GM13976 (cell line): ENCODE data around the gene EGFL6.

Experiments
- DNase-seq: peaks from one replicate; pipeline ENCODE4 v3.0.0; 2012; ENCODE audit warnings: low spot score
- CTCF ChIP-seq: IDR thresholded peaks from 2 replicates; pipeline ENCODE4 v1.5.1; 2012; ENCODE audit warnings: borderline replicate concordance, mild to moderate bottlenecking; ENCODE audit not compliant: insufficient read depth; ENCODE audit errors: extremely low read depth, missing control alignments, control extremely low read depth
- in situ Hi-C: fragments of 300-500 bp; cut with MboI; formaldehyde crosslinking; loops from one replicate; pipeline ENCODE4 v1.12.0; 2022; ENCODE audit warnings: low sequenced_read_pairs, mixed read lengths, inconsistent platforms; ENCODE audit not compliant: unreplicated experiment

The EGFL6 gene

GRCh38 chrX:13569479-13570260, at the start of gene EGFL6:
EGFL6 (plus strand) TSS chrX:13569601; CDS start chrX:13569862, 261 bp downstream.
- in situ Hi-C loops, result no loop called here
- no peak for TF ChIP-seq CTCF
- peak; percentile 16 for DNase-seq

- in situ Hi-C loops, result loop anchor here (25.0 kb wide), 1 partner anchor 367 kb away; no protein-coding TSS in a partner anchor
- no peak for TF ChIP-seq CTCF
- no peak for DNase-seq
Measured at GRCh38 chrX:13520351-13520750, 49.0 kb upstream of the EGFL6 start.

- TF ChIP-seq CTCF, result no peak
Measured at GRCh38 chrX:13520936-13521335, 48.5 kb upstream of the EGFL6 start.

GRCh38 chrX:13522811-13523210, 46.6 kb upstream of the EGFL6 start:
- TF ChIP-seq CTCF, result no peak
- DNase-seq, result peak; percentile 13
- in situ Hi-C loops, result loop anchor here (25.0 kb wide), 1 partner anchor 364 kb away; no protein-coding TSS in a partner anchor

More at GRCh38 chrX:13520936-13521335, 48.5 kb upstream of the EGFL6 start:
- in situ Hi-C loops, result loop anchor here (25.0 kb wide), 1 partner anchor 366 kb away; no protein-coding TSS in a partner anchor
- DNase-seq, result no peak

GRCh38 chrX:13533726-13534125, 35.7 kb upstream of the EGFL6 start:
- in situ Hi-C loops, result no loop called here
- no peak for TF ChIP-seq CTCF
- no peak for DNase-seq

DNA sequence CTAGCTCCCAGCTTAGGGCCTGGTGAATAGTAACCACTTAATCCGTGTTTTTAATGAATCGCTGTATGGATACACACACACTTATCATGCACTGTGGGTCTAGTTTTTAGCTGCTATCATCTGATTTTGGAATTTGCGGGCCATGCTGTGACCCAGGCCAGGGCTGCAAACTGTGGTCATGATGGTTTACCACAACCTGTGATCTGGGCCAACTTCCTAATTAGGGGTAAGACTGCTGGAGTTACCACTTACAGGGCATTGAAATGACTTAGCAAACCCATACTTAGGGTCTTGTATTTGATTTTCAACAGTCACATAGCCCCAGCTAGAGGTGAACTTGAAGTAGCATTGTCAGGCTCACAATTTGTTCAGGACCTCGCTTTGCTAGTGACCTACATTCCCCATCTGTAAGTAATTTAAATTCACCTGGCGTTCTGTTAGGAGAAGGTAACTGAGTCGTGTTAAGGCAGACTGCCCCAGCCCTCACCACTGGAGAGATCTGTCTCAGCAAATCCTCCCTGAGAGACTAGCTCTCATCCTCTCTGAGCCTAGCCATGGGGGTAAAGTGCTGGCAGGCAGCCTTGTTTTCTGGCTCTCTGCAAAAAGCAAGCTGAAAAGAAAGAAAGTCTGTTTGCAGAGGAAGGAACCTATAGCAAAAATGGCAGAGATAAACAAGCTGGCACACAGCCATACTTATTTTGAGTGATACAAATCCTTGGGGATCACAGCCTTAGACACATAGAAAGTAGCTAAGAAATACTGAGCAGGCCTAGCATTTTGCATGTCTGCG, 33.8 kb upstream of the EGFL6 start:
- no peak for DNase-seq
- TF ChIP-seq CTCF, result no peak
- in situ Hi-C loops, result no loop called here
